Coronary artery (tissue), 2 donors: Measurements from ENCODE around the gene STK39.

ENCODE experiments used
- DNase-seq: peaks from one replicate; pipeline ENCODE4 v3.0.0-alpha.2; 2017; ENCODE audit warnings: low spot score
- H3K27ac ChIP-seq, 2 donors: fragments of 200-600 bp; sonication (generic); one replicate each; pipeline ENCODE4 v1.5.1; 2016 to 2019
- H3K4me3 ChIP-seq: fragments of 200-600 bp; sonication (generic); 2 replicates; pipeline ENCODE4 v1.5.1; 2016; ENCODE audit warnings: mild to moderate bottlenecking, moderate library complexity
- TF ChIP-seq, protein P1 (sequence below): fragments of 200-600 bp; sonication (generic); IDR thresholded peaks from one replicate; pipeline ENCODE4 v1.5.1; 2019; ENCODE audit warnings: antibody characterized with exemption

STK39 gene

DNA sequence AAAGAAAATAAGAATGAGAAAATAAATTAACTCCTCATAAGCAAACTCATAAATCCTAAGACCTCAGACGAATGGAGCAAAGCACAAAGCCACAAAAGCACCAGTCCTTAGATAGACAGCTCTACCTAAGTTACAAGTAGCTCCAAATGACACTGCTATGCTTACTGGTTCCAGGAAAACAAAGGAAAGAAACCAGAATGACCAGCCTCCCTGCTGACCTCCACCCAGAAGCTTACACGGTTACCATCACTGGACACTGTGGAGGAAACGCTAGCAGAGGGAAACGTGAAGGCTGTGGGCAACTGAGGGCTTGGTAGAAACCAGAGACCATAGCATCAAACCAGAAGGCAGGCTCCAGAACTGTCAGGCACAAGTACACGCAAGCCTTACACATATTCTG is 67.8 kb downstream of the STK39 start:
- Histone ChIP-seq H3K27ac (no peak overlapping the region), H3K4me3 (no peak overlapping the region)
- DNase-seq, result no peak
- TF ChIP-seq, protein P1, sequence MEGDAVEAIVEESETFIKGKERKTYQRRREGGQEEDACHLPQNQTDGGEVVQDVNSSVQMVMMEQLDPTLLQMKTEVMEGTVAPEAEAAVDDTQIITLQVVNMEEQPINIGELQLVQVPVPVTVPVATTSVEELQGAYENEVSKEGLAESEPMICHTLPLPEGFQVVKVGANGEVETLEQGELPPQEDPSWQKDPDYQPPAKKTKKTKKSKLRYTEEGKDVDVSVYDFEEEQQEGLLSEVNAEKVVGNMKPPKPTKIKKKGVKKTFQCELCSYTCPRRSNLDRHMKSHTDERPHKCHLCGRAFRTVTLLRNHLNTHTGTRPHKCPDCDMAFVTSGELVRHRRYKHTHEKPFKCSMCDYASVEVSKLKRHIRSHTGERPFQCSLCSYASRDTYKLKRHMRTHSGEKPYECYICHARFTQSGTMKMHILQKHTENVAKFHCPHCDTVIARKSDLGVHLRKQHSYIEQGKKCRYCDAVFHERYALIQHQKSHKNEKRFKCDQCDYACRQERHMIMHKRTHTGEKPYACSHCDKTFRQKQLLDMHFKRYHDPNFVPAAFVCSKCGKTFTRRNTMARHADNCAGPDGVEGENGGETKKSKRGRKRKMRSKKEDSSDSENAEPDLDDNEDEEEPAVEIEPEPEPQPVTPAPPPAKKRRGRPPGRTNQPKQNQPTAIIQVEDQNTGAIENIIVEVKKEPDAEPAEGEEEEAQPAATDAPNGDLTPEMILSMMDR, result no peak

DNA sequence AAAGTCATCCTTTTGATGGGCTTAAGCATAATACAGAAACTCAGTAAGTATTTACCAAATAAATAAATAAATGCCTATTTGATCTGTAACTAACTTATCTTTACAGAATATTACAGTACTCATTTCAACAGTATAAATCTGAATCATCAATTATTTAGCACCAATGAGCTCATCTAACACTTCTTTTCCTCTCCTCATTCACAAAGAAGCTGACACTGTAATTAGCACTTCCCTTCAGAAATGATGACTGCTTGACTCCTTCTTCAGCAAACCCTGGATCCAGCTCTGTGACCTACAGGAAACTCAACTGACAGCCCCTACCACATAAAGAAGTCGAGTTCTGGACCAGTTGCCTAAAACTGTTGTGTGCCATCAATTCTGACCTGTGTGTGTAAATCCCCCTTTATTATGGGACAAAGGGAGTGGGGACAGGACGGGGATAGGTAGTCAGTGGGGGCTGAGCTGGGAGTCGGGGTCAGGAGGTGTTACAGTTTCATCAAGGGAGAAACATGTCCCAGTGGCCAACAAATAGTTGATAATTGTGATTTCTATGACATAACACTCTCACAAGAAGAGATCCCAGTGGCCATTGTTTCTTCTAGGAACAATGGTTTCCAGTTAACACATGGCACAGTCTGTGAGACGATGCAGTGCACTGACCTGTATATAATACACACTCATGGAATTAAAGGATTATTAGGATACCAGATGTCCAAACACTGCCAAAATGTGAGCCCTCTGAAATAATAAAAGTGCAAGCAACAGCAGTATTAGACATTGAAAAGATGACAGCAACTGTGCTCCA is 68.7 kb downstream of the STK39 start:
- TF ChIP-seq, protein P1, result no peak

DNA sequence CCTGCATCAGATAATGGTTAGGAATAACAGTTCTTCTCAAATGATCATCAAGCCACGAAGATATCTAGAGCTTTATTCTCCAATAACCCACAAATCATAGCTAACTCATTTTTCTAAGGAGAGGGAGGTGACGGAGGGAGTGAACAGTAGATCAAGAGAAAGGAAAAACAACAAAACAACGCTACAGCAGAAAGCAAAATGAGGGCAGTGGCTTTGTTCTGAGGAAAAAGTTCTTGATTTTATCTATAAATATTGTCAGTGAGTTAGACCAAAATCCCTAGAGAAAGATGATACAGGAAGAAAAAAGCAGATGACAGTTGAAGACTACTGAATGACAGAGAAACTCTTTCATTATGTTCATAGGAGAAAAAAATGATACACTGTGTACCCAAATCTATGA is 71.0 kb downstream of the STK39 start:
- TF ChIP-seq, protein P1, result no peak
- no peak for DNase-seq
- H3K27ac ChIP-seq, result no peak overlapping the region

More for the DNA sequence above, 68.7 kb downstream of the STK39 start:
- H3K4me3 ChIP-seq, result no peak overlapping the region
- H3K27ac ChIP-seq, result no peak overlapping the region
- no peak for DNase-seq

DNA sequence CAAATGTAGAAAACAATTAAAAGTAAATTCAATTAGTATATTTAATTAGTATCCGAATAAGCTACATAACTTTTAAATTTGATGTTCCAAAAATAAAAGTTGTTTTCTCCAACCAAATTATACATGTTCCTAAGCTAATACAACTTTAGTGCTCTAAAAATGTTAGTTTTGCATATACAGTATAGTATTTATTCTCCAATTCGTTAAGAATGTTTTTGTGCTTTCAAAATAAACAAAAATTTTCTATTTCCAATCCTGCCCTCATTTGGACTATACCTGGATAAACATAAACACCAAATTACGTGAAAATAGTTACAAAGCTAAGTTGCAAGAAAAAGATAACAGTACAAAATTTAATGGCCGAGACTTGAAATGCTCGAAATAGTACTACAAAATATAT is 71.9 kb downstream of the STK39 start:
- no peak for DNase-seq
- Histone ChIP-seq H3K27ac (no peak overlapping the region), H3K4me3 (no peak overlapping the region)
- TF ChIP-seq, protein P1, result no peak

More for the DNA sequence above, 71.0 kb downstream of the STK39 start:
- H3K4me3 ChIP-seq, result no peak overlapping the region

DNA sequence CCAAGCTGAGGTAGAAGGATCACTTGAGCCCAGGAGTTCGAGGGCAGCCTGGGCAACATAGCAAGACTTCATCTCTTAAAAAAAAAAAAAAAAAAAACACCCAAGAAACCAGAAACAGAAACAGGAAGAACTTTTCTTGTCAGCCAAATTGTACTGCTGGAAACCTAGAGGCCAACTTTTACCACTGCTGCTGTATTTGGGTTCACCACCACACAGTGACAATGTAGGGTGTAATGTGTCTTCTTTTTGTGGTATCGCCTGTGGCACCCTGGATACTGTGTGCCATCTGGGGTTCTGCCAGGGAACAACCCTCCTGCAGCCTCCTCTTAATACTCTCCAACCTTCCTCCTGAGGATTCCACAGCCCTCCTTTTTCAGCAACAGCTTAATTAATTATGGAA is 72.6 kb downstream of the STK39 start:
- TF ChIP-seq, protein P1, result no peak
- Histone ChIP-seq H3K4me3 (no peak overlapping the region), H3K27ac (no peak overlapping the region)
- no peak for DNase-seq

DNA sequence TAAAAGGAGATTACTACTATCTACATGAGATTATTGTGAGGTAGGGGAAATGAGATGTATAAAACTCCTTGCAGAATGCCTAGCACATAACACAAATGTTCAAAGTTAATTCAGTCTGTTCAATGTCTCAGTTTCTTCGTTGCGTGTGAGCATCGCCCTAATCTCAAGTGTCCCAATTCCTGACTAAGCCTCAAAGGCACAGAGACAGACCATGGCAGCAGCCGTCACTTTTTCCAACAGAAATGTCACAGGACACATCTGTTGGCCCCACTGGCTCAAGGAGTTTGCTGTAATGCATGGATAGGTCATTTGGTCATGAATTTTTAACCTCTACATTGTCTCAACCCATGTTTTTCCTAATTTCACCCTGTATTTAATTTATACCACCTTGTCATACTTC is 75.3 kb downstream of the STK39 start:
- no peak overlapping the region for H3K27ac ChIP-seq
- DNase-seq, result no peak
- TF ChIP-seq, protein P1, result no peak
- no peak overlapping the region for H3K4me3 ChIP-seq
